ENCODE results near the gene SKP1.

SKP1 gene

DNA sequence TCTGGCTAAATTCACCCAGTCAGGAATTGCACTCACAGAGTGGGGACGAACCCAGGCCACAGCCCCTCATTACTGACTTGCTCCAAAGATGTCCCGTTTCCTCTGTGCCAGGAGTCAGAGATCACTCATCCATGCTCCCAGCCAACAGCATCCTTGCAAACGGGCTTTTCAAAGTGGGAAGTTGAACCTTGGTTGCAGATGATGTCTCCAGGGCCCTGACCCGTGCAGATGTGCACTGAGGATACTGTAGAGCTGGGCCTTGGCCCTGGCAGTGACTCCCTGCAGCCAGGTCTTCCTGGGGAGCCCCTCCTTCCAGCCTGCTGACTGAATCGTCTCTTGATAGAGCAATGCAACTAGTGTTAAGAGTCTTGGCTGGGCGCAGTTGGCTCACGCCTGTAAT is 40.0 kb downstream of the SKP1 start:
- H3K27me3 Mint-ChIP-seq (ENCODE audit: low read depth, poor library complexity), result no peaks in the 10 kb centered on the region
- H3K4me3 Mint-ChIP-seq, result no peak overlapping the region
- TF ChIP-seq, protein P1, sequence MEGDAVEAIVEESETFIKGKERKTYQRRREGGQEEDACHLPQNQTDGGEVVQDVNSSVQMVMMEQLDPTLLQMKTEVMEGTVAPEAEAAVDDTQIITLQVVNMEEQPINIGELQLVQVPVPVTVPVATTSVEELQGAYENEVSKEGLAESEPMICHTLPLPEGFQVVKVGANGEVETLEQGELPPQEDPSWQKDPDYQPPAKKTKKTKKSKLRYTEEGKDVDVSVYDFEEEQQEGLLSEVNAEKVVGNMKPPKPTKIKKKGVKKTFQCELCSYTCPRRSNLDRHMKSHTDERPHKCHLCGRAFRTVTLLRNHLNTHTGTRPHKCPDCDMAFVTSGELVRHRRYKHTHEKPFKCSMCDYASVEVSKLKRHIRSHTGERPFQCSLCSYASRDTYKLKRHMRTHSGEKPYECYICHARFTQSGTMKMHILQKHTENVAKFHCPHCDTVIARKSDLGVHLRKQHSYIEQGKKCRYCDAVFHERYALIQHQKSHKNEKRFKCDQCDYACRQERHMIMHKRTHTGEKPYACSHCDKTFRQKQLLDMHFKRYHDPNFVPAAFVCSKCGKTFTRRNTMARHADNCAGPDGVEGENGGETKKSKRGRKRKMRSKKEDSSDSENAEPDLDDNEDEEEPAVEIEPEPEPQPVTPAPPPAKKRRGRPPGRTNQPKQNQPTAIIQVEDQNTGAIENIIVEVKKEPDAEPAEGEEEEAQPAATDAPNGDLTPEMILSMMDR (IDR thresholded peaks at IDR 0.05), result no peak
- peaks cover 17% of the 10 kb centered on the region for H3K36me3 Mint-ChIP-seq (ENCODE audit: low read depth)
- peak; percentile 0 for DNase-seq
- peaks cover 44% of the 10 kb centered on the region for H3K4me1 Mint-ChIP-seq
- H3K27ac Mint-ChIP-seq, result no peak overlapping the region
- H3K9me3 Mint-ChIP-seq, result no peaks in the 10 kb centered on the region

DNA sequence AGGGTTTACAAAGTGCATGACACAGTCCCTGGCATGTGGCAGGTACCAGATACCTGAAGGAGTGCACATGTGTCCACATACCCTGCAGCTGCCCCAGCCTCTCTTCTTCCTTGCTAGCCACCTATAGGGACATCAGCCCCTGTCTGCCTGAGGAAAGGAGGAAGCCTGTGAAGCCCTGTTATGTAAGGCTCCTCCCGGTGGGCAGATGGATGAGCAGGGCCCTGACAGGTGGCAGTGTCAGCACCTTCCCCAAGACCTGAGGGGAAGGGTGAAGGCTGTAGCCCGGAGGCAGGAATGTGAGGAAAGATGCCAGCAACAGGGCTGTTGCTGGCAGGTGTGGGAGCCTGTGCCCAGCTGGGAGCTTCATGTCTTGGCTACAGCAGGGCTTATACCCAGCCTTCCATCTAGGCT is 40.5 kb downstream of the SKP1 start:
- peak; percentile 0 for DNase-seq
- Mint-ChIP-seq H3K9me3 (no peaks in the 10 kb centered on the region), H3K36me3 (ENCODE audit: low read depth) (peaks cover 17% of the 10 kb centered on the region), H3K4me1 (peaks cover 38% of the 10 kb centered on the region), H3K27me3 (ENCODE audit: low read depth, poor library complexity) (no peaks in the 10 kb centered on the region), H3K4me3 (no peak overlapping the region), H3K27ac (peak overlapping the region; percentile 12)
- TF ChIP-seq, protein P1 (IDR thresholded peaks at IDR 0.05), result no peak

DNA sequence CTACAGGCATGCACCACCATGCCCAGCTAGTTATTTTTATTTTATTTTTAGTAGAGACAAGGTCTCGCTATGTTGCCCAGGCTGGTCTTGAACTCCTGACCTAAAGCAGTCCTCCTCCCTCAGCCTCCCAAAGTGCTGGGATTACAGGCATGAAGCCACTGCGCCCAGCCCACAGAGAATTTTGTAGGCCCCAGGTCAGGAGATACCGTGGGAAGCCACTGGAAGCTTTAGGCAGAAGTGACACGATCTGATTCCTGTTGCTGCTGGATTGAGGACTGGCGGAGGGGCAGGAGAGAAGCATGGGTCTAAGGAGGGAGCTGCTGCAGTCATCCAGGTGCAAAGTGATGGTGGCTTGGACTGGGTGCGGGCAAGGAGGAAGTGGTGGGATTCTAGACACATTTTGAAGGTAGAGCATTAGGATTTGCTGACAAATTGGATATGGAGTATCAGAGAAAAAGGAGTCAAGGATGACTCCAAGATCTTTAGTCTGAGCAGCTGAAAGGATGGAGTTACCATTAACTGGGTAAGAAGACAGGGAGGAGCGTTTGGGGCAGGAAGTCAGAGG is 41.6 kb downstream of the SKP1 start:
- peak overlapping the region; percentile 12 for H3K27ac Mint-ChIP-seq
- no peaks in the 10 kb centered on the region for H3K9me3 Mint-ChIP-seq
- H3K36me3 Mint-ChIP-seq (ENCODE audit: low read depth), result peaks cover 23% of the 10 kb centered on the region
- DNase-seq, result no peak
- no peaks in the 10 kb centered on the region for H3K27me3 Mint-ChIP-seq (ENCODE audit: low read depth, poor library complexity)
- H3K4me1 Mint-ChIP-seq, result peaks cover 32% of the 10 kb centered on the region
- TF ChIP-seq, protein P1 (IDR thresholded peaks at IDR 0.05), result no peak
- H3K4me3 Mint-ChIP-seq, result no peak overlapping the region

DNA sequence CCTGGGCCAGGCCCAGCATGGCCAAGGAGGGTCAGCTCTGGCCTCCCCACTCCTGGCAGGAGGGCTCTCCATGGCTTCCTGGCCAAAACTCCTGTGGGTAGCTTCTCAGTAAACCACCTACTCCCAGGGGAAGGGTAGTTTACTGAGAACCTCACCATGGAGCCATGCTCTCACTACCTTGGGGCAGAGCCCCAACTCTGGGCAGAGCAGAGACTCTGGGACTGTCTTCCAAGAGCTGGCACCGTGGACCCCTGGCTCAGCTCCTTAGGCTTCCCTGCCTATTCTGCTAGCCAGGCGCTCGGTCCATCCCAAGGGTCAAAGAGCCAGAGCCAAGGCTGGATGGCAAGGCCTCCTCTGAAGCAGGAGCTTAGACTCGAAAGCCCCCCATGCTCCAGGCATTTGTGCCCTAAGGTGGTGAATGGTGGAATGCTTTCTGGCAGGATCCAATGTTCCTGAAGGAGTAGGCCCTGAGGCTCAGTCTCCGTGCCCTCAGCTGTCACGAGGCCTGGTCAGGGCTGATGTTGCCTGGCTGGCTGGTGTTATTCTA is 42.7 kb downstream of the SKP1 start:
- no peak for DNase-seq
- H3K36me3 Mint-ChIP-seq (ENCODE audit: low read depth), result peaks cover 23% of the 10 kb centered on the region
- H3K27me3 Mint-ChIP-seq (ENCODE audit: low read depth, poor library complexity), result no peaks in the 10 kb centered on the region
- TF ChIP-seq, protein P1 (IDR thresholded peaks at IDR 0.05), result no peak
- no peak overlapping the region for H3K4me3 Mint-ChIP-seq
- no peaks in the 10 kb centered on the region for H3K9me3 Mint-ChIP-seq
- no peak overlapping the region for H3K27ac Mint-ChIP-seq
- peaks cover 30% of the 10 kb centered on the region for H3K4me1 Mint-ChIP-seq

GRCh38 chr5:134133188-134133994 is 43.4 kb downstream of the SKP1 start:
- H3K27ac Mint-ChIP-seq, result no peak overlapping the region
- no peak for DNase-seq
- TF ChIP-seq, protein P1 (IDR thresholded peaks at IDR 0.05), result no peak
- H3K36me3 Mint-ChIP-seq (ENCODE audit: low read depth), result peaks cover 23% of the 10 kb centered on the region
- no peaks in the 10 kb centered on the region for H3K9me3 Mint-ChIP-seq
- no peak overlapping the region for H3K4me3 Mint-ChIP-seq
- H3K27me3 Mint-ChIP-seq (ENCODE audit: low read depth, poor library complexity), result no peaks in the 10 kb centered on the region
- peaks cover 29% of the 10 kb centered on the region for H3K4me1 Mint-ChIP-seq
